Naive thymus-derived CD4-positive, alpha-beta T cell (primary cell): ENCODE data around the gene PNMT. TPM values are rescaled to one million over a fixed set of nuclear protein-coding genes. Genes with fewer than 3 reads are reported as not detected.

Source experiments
- ATAC-seq: fragments of 150-1000 bp; cut with Tn5 transposase; 2 replicates; pipeline ENCODE4 v1.10.0; 2021; ENCODE audit warnings: mild to moderate bottlenecking, moderate library complexity
- CTCF ChIA-PET: fragments of 350-600 bp; sonication (Branson Sonifier 250); formaldehyde crosslinking; loops from one replicate; lab custom pipeline; 2021; ENCODE audit warnings: antibody characterized with exemption; lab: Charles Lee
- POLR2A ChIA-PET: fragments of 350-600 bp; sonication (Branson Sonifier 250); formaldehyde crosslinking; loops from one replicate; lab custom pipeline; 2021; ENCODE audit warnings: antibody characterized with exemption, inconsistent platforms; lab: Charles Lee
- DNase-seq, 9 donors: peaks; one replicate each; pipeline versions ENCODE4 v3.0.0 to v3.0.0-alpha.2; 2020 to 2022; ENCODE audit warnings: mixed read lengths in 1 of 9
- H3K27ac ChIP-seq: one replicate; pipeline ENCODE4 v1.7.0; 2013; ENCODE audit warnings: mild to moderate bottlenecking, low read depth, low read length, moderate library complexity
- H3K27me3 ChIP-seq, 2 donors: one replicate each; pipeline ENCODE4 v1.7.0; 2013; ENCODE audit warnings: low read length in 2 of 2, mild to moderate bottlenecking in 2 of 2, moderate library complexity in 2 of 2; ENCODE audit not compliant: control insufficient read depth in 2 of 2, insufficient read depth in 2 of 2
- H3K36me3 ChIP-seq, 3 experiments: 1 replicate in 2 of 3; 2 replicates in 1 of 3; pipeline ENCODE4 v1.7.0; 2013; ENCODE audit warnings: low read length in 3 of 3, mild to moderate bottlenecking in 3 of 3, moderate library complexity in 1 of 3; ENCODE audit not compliant: insufficient read depth in 3 of 3, control insufficient read depth in 2 of 3
- H3K4me1 ChIP-seq, 2 donors: one replicate each; pipeline ENCODE4 v1.7.0; 2013; ENCODE audit warnings: low read length in 2 of 2, mild to moderate bottlenecking in 2 of 2, moderate library complexity in 1 of 2; ENCODE audit not compliant: control insufficient read depth in 2 of 2, insufficient read depth in 2 of 2
- H3K4me3 ChIP-seq: 2 replicates; pipeline ENCODE4 v1.7.0; 2013; ENCODE audit warnings: mild to moderate bottlenecking, low read length
- H3K9me3 ChIP-seq, 3 experiments: 1 replicate in 2 of 3; 2 replicates in 1 of 3; pipeline ENCODE4 v1.7.0; 2013; ENCODE audit warnings: low read length in 3 of 3; ENCODE audit not compliant: control insufficient read depth in 2 of 3
- H3K27ac Mint-ChIP-seq, 9 donors: one replicate each; pipeline ENCODE4 v1.8.0; 2020 to 2022; ENCODE audit warnings: mixed read lengths in 9 of 9, mild to moderate bottlenecking in 8 of 9, moderate library complexity in 5 of 9, inconsistent platforms in 2 of 9
- H3K27me3 Mint-ChIP-seq, 5 donors: one replicate each; pipeline ENCODE4 v1.8.0; 2021 to 2022; ENCODE audit warnings: mixed read lengths in 5 of 5, mild to moderate bottlenecking in 1 of 5
- H3K36me3 Mint-ChIP-seq, 5 donors: one replicate each; pipeline ENCODE4 v1.8.0; 2020 to 2022; ENCODE audit warnings: mixed read lengths in 5 of 5, mild to moderate bottlenecking in 3 of 5, inconsistent platforms in 1 of 5
- H3K4me1 Mint-ChIP-seq, 7 donors: one replicate each; pipeline ENCODE4 v1.8.0; 2020 to 2022; ENCODE audit warnings: mixed read lengths in 7 of 7, mild to moderate bottlenecking in 3 of 7, inconsistent platforms in 1 of 7
- H3K4me3 Mint-ChIP-seq, 10 donors: one replicate each; pipeline ENCODE4 v1.8.0; 2020 to 2022; ENCODE audit warnings: mild to moderate bottlenecking in 10 of 10, mixed read lengths in 10 of 10, moderate library complexity in 6 of 10, inconsistent platforms in 2 of 10
- H3K9me3 Mint-ChIP-seq, 11 donors: one replicate each; pipeline ENCODE4 v1.8.0; 2020 to 2022; ENCODE audit warnings: mixed read lengths in 11 of 11, mild to moderate bottlenecking in 4 of 11, inconsistent platforms in 1 of 11, moderate library complexity in 1 of 11
- intact Hi-C, 2 donors: fragments of 100-400 bp; cut with micrococcal nuclease; formaldehyde crosslinking; loops; one replicate each; pipeline ENCODE4 v1.15.1; 2023
- polyA plus RNA-seq, 2 donors: library from polyadenylated mRNA; unstranded; fragments of 300-500 nt; fragmentation: Illumina TruSeq; gene quantifications; one replicate each; pipeline ENCODE4 v1.2.3, GENCODE V29; 2021
- total RNA-seq, 6 experiments: library from RNA in 5 of 6; stranded (reverse) in 5 of 6; gene quantifications; 1 replicate in 5 of 6; 2 replicates in 1 of 6; pipeline ENCODE4 v1.2.3 and lab custom pipeline; 2021 to 2026

The PNMT gene
- total and polyA plus RNA-seq, 7 experiments from 2014 or later = 0.36 to 0.89 (median 0.49) TPM; not detected in 1

DNA sequence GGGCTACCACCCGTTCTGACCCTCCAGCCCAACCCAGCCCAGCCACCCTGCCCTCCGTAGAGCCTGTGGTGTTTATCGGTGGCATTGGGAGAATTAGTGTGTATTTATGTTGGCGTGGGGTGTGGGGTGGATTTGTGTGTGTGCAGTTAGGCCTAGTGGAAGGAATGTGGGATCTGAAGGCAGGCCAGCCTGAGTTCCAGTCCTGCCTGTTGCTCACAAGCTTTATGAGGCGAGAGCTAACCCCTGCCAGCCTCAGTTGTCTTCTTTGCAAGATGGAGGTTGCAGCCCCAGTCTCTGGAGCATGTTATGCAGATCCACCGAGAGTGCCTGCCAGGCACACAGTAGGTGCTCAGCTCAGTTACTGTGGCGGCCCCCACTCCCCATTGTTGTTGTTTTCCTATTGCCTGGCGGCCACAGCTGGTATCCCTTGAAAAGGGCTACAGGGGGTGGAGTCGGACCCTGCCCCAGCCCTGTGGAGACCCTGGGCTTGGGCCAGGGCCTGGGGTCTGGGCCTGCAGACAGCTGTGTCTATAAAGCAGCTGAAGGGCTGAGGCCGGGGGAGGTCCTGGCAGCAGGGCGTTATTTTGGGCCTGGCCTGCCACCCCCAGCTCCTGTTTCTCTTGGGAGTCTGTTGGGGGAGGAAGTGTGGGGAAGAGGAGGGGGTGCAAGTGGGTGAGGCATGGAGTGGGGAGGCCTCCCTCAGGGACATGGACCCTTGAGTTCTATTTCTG lies 36.7 kb downstream of the PNMT start:
- no peak overlapping the region for H3K4me3 ChIP-seq
- Mint-ChIP-seq H3K4me1 (peaks cover 15 to 48% (median 26%) of the 10 kb centered on the region in 7 donors), H3K27ac (no peak overlapping the region), H3K36me3 (no peaks in the 10 kb centered on the region), H3K4me3 (peak overlapping the region in 1 of 10 donors; percentile 43), H3K9me3 (peaks cover 0 to 2% (median 0%) of the 10 kb centered on the region in 11 donors), H3K27me3 (peaks cover 10 to 26% (median 14%) of the 10 kb centered on the region in 5 donors)
- intact Hi-C loops = no loop called here
- H3K4me1 ChIP-seq = peaks cover 7 to 16% of the 10 kb centered on the region in 2 donors
- ATAC-seq (no peak), DNase-seq (no peak)
- ChIA-PET POLR2A (interaction anchor here (0.7 to 1.4 kb wide), 2 partner anchors 25 to 157 kb away, joined by 3 read pairs; partner anchors contain the start of gene MIEN1), CTCF (no interaction called here)
- no peak overlapping the region for H3K27ac ChIP-seq
- H3K9me3 ChIP-seq = no peaks in the 10 kb centered on the region
- H3K27me3 ChIP-seq = peaks cover 0 to 4% of the 10 kb centered on the region in 2 donors
- no peaks in the 10 kb centered on the region for H3K36me3 ChIP-seq

DNA sequence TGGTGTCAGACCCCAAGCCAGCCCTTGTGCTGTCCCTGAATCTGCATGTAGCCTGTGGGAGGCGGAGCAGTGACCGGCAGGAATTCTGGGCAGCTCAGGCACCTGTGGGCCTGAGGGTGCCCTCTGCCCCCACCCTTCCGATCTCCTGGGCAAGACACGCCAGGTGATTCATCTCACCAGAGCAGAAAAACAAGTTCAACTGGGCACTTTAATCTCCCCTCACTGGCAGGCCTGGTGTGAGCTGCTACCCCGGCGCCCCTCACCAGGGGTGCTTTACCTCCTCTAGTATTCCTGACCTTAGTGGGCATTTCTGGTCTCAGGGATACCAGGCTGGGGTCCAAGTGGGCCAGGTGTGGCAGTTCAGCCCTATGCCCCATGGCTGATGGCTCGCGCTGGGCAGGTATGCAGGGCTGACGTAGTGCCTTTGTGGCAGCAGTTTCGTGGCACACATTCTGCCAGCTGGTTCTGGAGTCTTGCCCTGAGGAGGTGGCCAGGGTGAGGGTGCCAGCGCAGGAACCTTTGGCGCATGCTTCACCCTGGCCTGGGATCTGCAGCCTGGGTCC lies 37.6 kb downstream of the PNMT start:
- Histone ChIP-seq H3K27me3 (peaks cover 0 to 4% of the 10 kb centered on the region in 2 donors), H3K9me3 (no peaks in the 10 kb centered on the region), H3K36me3 (no peaks in the 10 kb centered on the region), H3K4me1 (peaks cover 7 to 16% of the 10 kb centered on the region in 2 donors), H3K4me3 (no peak overlapping the region), H3K27ac (no peak overlapping the region)
- Mint-ChIP-seq H3K27ac (peak overlapping the region in 1 of 9 donors; percentile 42), H3K36me3 (no peaks in the 10 kb centered on the region), H3K27me3 (peaks cover 9 to 21% (median 10%) of the 10 kb centered on the region in 5 donors), H3K4me1 (peaks cover 15 to 45% (median 25%) of the 10 kb centered on the region in 7 donors), H3K4me3 (no peak overlapping the region), H3K9me3 (peaks cover 0 to 2% (median 0%) of the 10 kb centered on the region in 11 donors)
- intact Hi-C loops = no loop called here
- ATAC-seq (no peak), DNase-seq (no peak)
- ChIA-PET POLR2A (interaction anchor here (0.7 to 1.9 kb wide), 2 partner anchors 24 to 156 kb away, joined by 3 to 7 read pairs; partner anchors contain the start of gene MIEN1), CTCF (interaction anchor here (0.6 kb wide), 2 partner anchors 82 to 116 kb away, joined by 3 read pairs; no protein-coding TSS in a partner anchor)

DNA sequence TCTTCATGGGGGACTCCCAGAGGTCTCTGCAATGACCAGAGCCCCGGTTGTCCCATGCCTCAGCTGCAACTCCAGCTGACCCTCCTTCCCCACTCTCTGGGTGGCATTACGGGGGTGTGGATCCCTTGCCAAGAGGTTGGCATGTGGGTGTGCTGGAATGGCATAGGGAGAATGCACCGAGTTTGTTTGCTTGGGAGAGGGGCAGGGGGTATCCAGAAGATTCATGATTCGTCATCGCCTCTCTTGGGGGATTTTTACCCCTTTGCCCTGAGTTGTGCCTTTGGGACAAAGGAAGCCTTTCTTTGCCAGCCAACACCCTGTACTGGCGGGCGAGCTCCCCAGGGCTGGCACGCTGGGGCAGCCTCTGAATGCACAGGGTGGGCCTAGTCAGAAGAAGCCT lies 38.1 kb downstream of the PNMT start:
- ATAC-seq (no peak), DNase-seq (no peak)
- ChIA-PET CTCF (interaction anchor here (0.6 to 1.3 kb wide), 4 partner anchors 40 to 116 kb away, joined by 3 read pairs; no protein-coding TSS in a partner anchor), POLR2A (interaction anchor here (1.0 to 1.9 kb wide), 3 partner anchors 10 to 24 kb away, joined by 4 to 9 read pairs (median 7); partner anchors contain the start of genes MIEN1 and PGAP3)
- Mint-ChIP-seq H3K9me3 (peaks cover 0 to 2% (median 0%) of the 10 kb centered on the region in 11 donors), H3K27me3 (peaks cover 4 to 15% (median 5%) of the 10 kb centered on the region in 5 donors), H3K27ac (peak overlapping the region in 3 of 9 donors; percentile 42 to 73 (median 72)), H3K4me3 (peak overlapping the region in 3 of 10 donors; percentile 49 to 74 (median 54)), H3K4me1 (peaks cover 15 to 41% (median 22%) of the 10 kb centered on the region in 7 donors), H3K36me3 (no peaks in the 10 kb centered on the region)
- Histone ChIP-seq H3K4me3 (no peak overlapping the region), H3K4me1 (peaks cover 7 to 16% of the 10 kb centered on the region in 2 donors), H3K36me3 (no peaks in the 10 kb centered on the region), H3K27me3 (no peaks in the 10 kb centered on the region), H3K27ac (no peak overlapping the region), H3K9me3 (no peaks in the 10 kb centered on the region)
- intact Hi-C loops = no loop called here

DNA sequence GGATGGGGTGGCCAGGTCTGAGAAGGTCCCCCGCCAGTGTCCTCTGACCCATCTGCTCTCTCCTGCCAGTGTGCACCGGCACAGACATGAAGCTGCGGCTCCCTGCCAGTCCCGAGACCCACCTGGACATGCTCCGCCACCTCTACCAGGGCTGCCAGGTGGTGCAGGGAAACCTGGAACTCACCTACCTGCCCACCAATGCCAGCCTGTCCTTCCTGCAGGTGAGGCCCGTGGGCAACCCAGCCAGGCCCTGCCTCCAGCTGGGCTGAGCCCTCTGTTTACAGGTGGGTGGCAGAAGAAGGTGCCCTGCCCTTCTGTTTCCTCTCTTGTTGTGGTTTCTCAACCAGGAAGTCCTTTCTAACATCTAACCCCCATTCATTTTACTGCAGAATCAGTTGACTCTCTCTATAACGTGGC lies 38.7 kb downstream of the PNMT start:
- Histone ChIP-seq H3K4me1 (peaks cover 7 to 16% of the 10 kb centered on the region in 2 donors), H3K27ac (no peak overlapping the region), H3K4me3 (no peak overlapping the region), H3K9me3 (no peaks in the 10 kb centered on the region), H3K36me3 (no peaks in the 10 kb centered on the region), H3K27me3 (no peaks in the 10 kb centered on the region)
- ChIA-PET POLR2A (interaction anchor here (1.0 to 1.9 kb wide), 4 partner anchors 11 to 36 kb away, joined by 3 to 9 read pairs (median 6); partner anchors contain the start of genes MIEN1 and PGAP3), CTCF (interaction anchor here (0.9 to 1.3 kb wide), 2 partner anchors 41 to 85 kb away, joined by 3 read pairs; no protein-coding TSS in a partner anchor)
- intact Hi-C loops = no loop called here
- Mint-ChIP-seq H3K4me1 (peaks cover 15 to 41% (median 22%) of the 10 kb centered on the region in 7 donors), H3K27ac (peak overlapping the region in 7 of 9 donors; percentile 26 to 74 (median 42)), H3K36me3 (no peaks in the 10 kb centered on the region), H3K4me3 (peak overlapping the region; percentile 22 to 74 (median 55)), H3K9me3 (peaks cover 0 to 2% (median 0%) of the 10 kb centered on the region in 11 donors), H3K27me3 (peaks cover 0 to 11% (median 0%) of the 10 kb centered on the region in 5 donors)
- ATAC-seq (peak; percentile 54), DNase-seq (peak in 6 of 9 donors; percentile 11 to 39 (median 24))

DNA sequence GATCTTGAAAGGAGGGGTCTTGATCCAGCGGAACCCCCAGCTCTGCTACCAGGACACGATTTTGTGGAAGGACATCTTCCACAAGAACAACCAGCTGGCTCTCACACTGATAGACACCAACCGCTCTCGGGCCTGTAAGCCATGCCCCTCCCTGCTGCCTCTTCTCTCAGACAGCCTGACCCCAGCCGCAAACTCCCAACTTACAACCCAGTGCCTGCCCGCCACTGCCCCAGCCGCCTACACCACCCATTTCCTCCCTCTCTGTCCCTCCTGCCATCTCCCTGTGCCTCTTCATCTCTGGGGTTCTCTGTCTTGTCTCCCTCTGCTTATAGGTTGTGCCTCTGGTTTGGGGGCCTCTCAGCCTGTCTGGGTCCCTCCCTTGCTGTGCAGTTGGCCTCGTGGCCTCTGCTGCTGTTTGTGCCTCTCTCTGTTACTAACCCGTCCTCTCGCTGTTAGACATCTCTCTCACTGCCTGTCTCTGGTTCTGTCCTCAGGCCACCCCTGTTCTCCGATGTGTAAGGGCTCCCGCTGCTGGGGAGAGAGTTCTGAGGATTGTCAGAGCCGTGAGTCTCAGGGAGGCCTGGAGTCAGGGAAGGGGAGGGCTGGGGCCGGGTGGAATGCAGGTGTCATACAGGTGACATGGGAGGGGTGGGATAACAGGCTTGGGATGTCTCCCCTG lies 41.2 kb downstream of the PNMT start:
- Mint-ChIP-seq H3K36me3 (peaks cover 0 to 4% (median 0%) of the 10 kb centered on the region in 5 donors), H3K27ac (peak overlapping the region in 4 of 9 donors; percentile 41 to 87 (median 50)), H3K27me3 (no peaks in the 10 kb centered on the region), H3K4me1 (peaks cover 11 to 36% (median 22%) of the 10 kb centered on the region in 7 donors), H3K4me3 (peak overlapping the region in 3 of 10 donors; percentile 14 to 75 (median 49)), H3K9me3 (peaks cover 0 to 2% (median 0%) of the 10 kb centered on the region in 11 donors)
- ATAC-seq (peak; percentile 49), DNase-seq (no peak)
- Histone ChIP-seq H3K9me3 (no peaks in the 10 kb centered on the region), H3K36me3 (no peaks in the 10 kb centered on the region), H3K4me3 (no peak overlapping the region), H3K27me3 (no peaks in the 10 kb centered on the region), H3K27ac (no peak overlapping the region), H3K4me1 (peaks cover 7 to 16% of the 10 kb centered on the region in 2 donors)
- ChIA-PET CTCF (no interaction called here), POLR2A (interaction anchor here (0.7 to 1.0 kb wide), 2 partner anchors 20 to 261 kb away, joined by 3 read pairs; no protein-coding TSS in a partner anchor)
- intact Hi-C loops = no loop called here
